ENCODE results near the gene RHCG.
A peak's percentile ranks its signal among the peaks of the same experiment; 100 is the strongest.

Gene RHCG

GRCh38 chr15:89496155-89497098 is at the start of gene RHCG:
RHCG (minus strand) TSS chr15:89496583; CDS start chr15:89496544, 39 bp downstream.
- Histone ChIP-seq H3K9me3 (ENCODE audit: severe bottlenecking) (no peaks in the 10 kb centered on the region), H3K36me3 (ENCODE audit: low read depth) (no peaks in the 10 kb centered on the region), H3K27me3 (ENCODE audit: insufficient read depth, poor library complexity, severe bottlenecking) (no peaks in the 10 kb centered on the region), H3K4me1 (ENCODE audit: insufficient read depth, poor library complexity, severe bottlenecking) (peaks cover 10% of the 10 kb centered on the region), H3K4me3 (ENCODE audit: severe bottlenecking) (no peak within 1 kb of the TSS), H3K27ac (ENCODE audit: poor library complexity, severe bottlenecking) (peak within 1 kb of the TSS; percentile 83)
- peak; percentile 74 for DNase-seq (ENCODE audit: low spot score)
- ATAC-seq (ENCODE audit: low read depth), result no peak
- TF ChIP-seq CTCF (IDR thresholded peaks at IDR 0.05; ENCODE audit: poor library complexity, severe bottlenecking), result no peak

- Histone ChIP-seq H3K9me3 (ENCODE audit: severe bottlenecking) (no peaks in the 10 kb centered on the region), H3K27me3 (ENCODE audit: insufficient read depth, poor library complexity, severe bottlenecking) (no peaks in the 10 kb centered on the region), H3K4me1 (ENCODE audit: insufficient read depth, poor library complexity, severe bottlenecking) (no peaks in the 10 kb centered on the region), H3K36me3 (ENCODE audit: low read depth) (no peaks in the 10 kb centered on the region), H3K4me3 (ENCODE audit: severe bottlenecking) (no peak overlapping the region), H3K27ac (ENCODE audit: poor library complexity, severe bottlenecking) (no peak overlapping the region)
- DNase-seq (ENCODE audit: low spot score), result no peak
- TF ChIP-seq CTCF (IDR thresholded peaks at IDR 0.05; ENCODE audit: poor library complexity, severe bottlenecking), result no peak
- no peak for ATAC-seq (ENCODE audit: low read depth)
These were observed 47.0 kb upstream of the RHCG start for GRCh38 chr15:89543389-89543788.

- Histone ChIP-seq H3K27ac (ENCODE audit: poor library complexity, severe bottlenecking) (no peak overlapping the region), H3K4me3 (ENCODE audit: severe bottlenecking) (no peak overlapping the region), H3K36me3 (ENCODE audit: low read depth) (no peaks in the 10 kb centered on the region), H3K9me3 (ENCODE audit: severe bottlenecking) (no peaks in the 10 kb centered on the region), H3K27me3 (ENCODE audit: insufficient read depth, poor library complexity, severe bottlenecking) (no peaks in the 10 kb centered on the region), H3K4me1 (ENCODE audit: insufficient read depth, poor library complexity, severe bottlenecking) (no peaks in the 10 kb centered on the region)
- DNase-seq (ENCODE audit: low spot score) (no peak), ATAC-seq (ENCODE audit: low read depth) (0 out of 3 replicates have a peak, but pooled peaks have one; percentile 19)
- no peak for TF ChIP-seq CTCF (IDR thresholded peaks at IDR 0.05; ENCODE audit: poor library complexity, severe bottlenecking)
These were observed 46.0 kb upstream of the RHCG start for GRCh38 chr15:89542369-89542768.

- Histone ChIP-seq H3K4me3 (ENCODE audit: severe bottlenecking) (no peak overlapping the region), H3K9me3 (ENCODE audit: severe bottlenecking) (no peaks in the 10 kb centered on the region), H3K27me3 (ENCODE audit: insufficient read depth, poor library complexity, severe bottlenecking) (no peaks in the 10 kb centered on the region), H3K27ac (ENCODE audit: poor library complexity, severe bottlenecking) (no peak overlapping the region), H3K36me3 (ENCODE audit: low read depth) (no peaks in the 10 kb centered on the region), H3K4me1 (ENCODE audit: insufficient read depth, poor library complexity, severe bottlenecking) (no peaks in the 10 kb centered on the region)
- no peak for TF ChIP-seq CTCF (IDR thresholded peaks at IDR 0.05; ENCODE audit: poor library complexity, severe bottlenecking)
- DNase-seq (ENCODE audit: low spot score), result no peak
- no peak for ATAC-seq (ENCODE audit: low read depth)
These were observed 42.6 kb upstream of the RHCG start for GRCh38 chr15:89539027-89539426.

All from RWPE2 (cell line).